Left forelimb (tissue), 1 donor: Measurements from ENCODE around the gene BCAS1.
"Not testable (repeated sequence)": the region's sequence is repeated elsewhere in the genome, so short reads cannot be mapped to it uniquely, and the experiment has no call there.

Experiments
- DNase-seq: peaks from one replicate; pipeline ENCODE4 v3.0.0-alpha.2; 2018; ENCODE audit warnings: low spot score

The BCAS1 gene

DNA sequence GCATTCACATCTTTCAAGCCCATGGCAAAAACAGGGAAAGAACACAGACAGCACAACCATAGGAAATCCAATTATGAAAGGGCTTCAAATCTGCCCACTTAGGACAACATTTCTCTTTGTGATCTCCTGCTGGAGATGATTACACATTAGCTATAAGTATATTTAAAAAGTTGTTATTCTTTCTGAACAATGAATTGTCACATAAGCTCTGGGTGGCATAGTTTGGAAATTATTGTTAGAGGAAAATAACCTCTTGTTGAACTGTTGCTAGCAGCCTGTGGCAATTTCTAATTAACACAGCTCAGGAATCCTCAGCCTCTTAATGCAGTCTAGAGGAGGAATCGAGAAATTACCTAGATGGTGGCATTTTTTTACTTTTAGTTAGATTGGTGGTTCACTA lies 54.9 kb downstream of the BCAS1 start:
- DNase-seq, result no peak

DNA sequence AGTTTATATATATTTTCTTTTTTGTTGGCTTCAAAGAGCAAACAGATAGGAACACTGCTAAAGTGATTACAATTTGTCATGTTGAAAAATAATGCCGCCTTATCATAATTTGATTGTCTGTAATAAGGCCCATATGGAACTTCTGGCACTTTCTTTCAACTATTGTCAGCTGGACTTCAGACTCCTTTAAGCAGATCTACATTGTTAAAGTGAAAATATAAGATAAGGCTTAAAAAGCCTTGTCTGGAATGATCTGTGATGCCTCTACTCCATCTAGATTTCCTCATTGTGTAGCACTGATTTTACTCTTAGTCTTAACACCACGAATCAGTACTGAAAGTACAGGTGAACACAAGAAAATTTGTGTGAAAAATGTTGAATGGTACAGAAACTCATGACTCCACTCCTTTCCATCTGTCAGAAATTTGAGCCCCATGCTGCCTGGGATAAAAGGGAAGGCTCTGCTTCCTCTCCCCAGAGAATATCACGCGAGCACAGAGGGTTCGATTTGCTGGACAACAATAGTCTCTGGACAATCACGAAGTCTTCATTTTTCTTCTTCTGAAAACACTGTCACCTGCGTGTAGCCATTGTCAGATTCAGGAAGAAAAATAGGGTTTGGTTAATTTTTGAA lies 56.0 kb downstream of the BCAS1 start:
- DNase-seq, result no peak

DNA sequence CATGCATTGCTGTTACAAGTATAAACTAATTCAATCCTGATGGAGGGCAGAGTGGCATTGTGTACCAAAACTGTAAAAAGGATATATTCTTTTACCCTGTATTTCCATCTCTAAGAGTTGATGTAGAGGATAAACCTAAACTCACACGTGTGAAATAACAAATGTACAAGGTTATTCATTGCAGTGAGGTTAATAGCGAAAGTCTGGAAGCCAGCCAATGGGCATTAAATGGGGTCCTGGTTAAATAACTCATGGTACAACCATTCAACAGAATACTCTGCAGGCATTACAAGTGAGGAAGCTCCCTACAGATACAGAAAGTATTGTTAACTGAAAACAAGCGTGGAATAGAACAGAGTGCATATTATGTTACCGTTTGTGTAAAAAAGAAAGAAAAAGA lies 56.9 kb downstream of the BCAS1 start:
- no peak for DNase-seq

DNA sequence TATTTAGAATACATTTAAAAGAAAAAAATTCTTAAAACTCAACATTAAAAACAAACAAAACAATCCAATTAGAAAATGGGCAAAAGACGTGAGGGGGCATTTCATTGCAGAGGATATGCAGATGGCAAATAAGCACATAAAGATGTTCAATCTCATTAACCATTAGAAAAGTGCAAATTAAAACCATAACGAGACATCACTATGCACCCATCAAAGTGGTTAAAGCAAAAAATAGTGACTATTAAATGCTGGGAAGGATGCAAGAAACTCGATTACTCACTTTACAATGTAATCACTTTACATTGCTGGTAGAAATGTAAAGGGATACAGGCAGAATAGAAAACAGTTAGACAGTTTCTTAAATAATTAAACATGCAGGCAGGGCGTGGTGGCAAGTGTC lies 59.0 kb downstream of the BCAS1 start:
- no peak for DNase-seq

DNA sequence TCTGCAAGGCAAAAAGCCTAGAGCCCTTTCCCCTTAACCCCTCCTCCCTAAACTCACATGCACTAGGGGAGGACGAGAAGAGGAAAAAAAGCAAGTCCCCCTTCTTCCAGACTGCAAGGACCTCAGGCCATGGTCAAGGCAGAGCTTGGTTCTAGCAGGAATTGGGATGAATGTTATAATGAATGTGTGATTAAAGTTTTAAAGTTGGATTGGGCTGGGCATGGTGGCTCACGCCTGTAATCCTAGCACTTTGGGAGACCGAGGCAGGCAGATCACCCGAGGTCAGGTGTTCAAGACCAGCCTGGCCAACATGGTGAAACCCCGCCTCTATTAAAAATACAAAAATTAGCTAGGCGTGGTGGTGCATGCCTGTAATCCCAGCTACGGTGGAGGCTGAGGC lies 64.2 kb downstream of the BCAS1 start:
- DNase-seq, result not testable (repeated sequence)

DNA sequence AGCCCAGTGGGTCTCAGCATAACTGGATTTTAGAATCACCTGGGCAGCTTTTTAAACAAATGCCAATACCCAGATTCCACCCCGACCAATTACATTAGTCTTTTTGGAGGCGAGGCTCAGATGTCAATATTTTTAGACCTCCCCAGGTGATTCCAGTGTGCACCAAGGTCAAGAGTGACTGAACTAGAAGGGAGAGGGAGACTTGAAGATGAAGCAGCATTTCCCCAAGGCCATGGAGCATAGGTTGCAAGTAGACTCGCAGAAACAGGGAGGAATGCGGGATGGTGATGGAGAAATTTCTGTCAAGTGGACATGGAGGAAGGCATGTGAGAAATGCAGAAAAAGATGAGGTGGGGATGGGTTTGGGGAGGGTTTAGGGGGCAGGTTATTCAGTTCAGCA lies 64.9 kb downstream of the BCAS1 start:
- no peak for DNase-seq

DNA sequence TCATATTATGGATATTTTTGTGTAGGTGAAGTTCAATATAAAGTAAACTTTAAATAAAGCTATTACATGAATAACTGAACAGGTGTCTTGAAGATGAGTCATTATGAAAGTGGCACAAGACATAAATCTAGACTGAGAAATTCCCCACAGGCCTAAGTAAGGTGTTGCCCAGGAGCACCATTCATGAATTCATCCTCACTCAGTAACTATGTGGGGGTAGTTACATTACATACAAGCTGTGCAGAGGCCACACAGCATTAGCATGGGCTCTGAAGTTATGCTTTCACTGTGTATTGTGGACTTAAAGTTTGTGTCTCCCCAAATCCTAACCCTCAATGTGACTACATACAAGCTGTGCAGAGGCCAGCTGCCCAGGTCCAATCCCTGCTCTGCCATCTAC lies 65.9 kb downstream of the BCAS1 start:
- no peak for DNase-seq

DNA sequence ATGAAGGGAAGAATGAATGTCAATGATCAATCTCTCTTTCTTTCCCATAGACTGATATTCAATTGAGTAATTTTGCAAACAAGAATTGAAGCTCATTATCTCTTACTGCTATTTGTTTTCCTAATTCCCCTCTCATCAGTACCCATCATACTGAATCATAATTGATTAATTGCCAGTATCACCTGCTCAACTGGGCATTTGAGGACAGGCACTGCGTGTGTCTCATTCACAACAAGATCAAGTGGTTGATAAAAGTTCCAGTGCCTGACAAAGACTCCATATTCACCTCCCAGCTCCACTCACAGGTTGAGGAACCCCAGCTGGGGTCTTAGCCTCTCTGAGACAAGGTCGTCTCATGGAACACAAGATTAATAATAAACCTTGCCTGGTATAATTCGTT lies 67.7 kb downstream of the BCAS1 start:
- no peak for DNase-seq

DNA sequence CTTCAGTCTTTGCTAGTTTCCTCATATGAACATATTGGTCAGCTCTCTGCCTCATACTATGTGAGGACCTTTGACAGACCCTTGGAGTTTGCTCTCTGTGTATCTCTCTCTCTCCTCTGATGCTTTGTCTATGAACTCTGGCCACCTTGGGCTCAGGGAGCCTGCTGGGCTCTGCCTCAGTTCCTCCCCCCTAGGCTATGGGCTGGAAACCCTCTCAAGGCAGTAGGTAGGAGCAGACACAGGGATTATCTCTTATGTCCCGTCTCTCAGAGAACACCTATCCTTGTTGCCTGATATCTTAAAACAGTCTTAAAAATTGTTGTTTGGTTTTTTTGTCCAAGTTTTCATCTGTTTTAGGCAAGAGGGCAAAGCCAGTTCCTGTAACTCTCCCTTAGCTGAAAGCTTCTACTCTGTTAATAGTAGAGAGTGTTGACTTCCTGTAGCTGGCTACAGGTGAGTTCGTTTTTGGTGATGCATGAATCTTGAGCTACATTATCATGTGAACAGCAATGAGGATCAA lies 68.3 kb downstream of the BCAS1 start:
- DNase-seq, result no peak

DNA sequence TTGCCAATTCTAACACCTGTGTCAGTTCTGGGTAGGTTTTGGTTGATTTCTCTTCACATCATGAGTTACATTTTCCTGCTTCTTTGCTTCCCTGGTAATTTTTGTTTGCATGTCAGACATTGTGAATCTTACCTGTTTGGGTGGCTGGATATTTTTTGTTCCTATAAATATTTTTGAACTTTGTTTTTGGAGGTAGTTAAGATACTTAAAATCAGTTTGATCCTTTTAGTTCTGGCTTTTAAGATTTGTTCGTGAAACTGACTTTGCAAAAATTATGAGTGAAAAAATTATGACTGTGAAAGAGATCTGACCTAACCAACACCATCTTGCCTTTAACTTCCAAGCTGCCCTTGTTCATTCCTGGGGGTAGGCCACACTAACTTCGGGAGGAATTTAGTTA lies 69.5 kb downstream of the BCAS1 start:
- no peak for DNase-seq

DNA sequence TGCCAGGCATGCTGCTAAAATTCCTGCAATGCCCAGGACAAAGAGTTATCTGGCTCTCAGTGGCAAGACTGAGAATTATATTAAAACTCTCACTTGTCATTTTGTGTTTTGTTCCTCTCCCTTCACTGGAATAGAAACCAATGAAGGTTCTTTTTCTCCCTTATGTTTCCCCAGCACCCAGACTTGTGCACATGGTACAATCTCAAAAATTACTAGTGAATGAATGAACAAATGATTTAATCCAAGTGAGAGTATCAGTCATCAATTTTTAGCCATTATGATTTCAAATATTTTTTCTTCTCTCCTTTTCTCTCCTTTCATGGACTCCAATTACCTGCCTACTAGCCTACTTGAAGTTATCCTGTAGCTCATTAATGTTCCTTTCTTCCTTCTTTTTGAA lies 70.1 kb downstream of the BCAS1 start:
- no peak for DNase-seq

DNA sequence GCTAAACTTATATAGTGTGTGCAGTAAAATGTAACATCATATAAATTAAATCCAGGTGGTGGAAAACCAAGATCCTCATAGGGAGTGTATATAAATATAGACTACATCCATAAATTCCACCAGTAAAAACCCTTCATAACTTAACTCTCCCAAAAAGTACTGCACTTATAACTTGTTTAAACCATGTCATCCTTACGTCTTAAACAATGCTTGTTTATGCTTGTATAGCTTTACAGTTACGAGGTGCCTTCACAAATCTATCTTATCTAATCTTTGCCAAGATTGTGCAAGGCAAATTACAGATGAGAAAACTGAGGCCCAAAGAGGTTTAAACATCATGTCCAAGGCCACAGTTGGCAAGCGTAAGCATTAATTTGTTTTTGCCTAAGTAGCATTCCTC lies 71.3 kb downstream of the BCAS1 start:
- DNase-seq, result no peak

DNA sequence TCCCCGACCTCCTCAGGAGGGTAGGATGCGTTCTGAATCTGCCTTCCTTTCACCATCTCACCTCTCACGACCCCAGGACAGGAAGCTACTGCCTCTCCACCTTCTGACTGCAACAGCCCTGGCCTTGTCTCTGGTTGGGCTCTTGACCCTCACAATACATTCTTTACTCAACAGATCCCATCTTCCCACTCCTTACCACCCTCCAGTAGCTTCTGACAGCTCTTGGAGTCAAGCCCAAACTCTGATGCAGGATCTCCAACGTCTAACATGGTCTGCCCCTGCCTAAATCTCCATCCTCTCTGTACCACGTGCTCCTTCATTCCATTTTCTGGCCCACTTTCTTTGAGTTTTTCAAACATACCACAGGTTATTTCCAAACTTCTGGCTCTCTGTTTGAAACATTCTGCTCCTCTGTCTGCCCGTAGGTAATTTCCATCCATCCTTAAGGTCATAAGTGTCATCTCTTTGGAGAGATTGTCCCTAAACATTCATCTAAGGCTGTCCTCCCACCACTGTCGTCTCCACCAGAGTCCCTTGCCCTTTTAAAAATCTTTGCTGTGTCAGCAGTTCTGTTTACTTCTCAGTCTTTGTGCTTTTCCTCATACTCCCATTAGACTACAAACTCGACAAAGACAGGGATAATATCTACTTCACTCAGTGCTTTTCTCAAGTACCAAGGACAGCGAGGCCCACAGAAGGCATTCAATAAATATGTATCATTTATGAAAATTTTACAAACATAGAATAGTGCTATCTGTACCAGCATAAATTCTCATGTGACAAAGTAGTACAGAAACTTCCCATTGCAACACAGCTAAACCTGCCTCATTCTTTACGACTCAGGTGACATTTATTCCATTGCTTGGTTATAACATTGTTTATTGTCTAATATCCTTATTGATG lies 73.6 kb downstream of the BCAS1 start:
- no peak for DNase-seq

DNA sequence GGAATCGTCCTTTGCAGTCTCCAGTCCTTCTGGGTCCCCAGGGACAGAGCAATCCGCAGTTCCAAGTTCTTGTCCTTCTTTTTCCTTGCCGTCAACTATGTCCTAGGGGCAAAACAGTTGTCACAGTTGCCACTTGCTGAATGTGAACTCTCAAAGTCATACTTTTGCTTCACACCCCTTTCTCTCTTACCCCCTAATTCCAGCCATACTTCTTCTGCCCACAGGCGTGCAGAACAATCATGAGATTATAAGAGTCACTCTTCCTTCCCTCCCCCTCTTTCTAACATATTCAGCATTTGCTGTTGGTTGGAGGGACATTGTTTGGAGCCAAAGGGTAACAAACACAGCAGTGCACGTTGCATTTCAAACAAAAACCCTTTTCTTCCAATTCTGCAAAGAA lies 74.4 kb downstream of the BCAS1 start:
- DNase-seq, result no peak

DNA sequence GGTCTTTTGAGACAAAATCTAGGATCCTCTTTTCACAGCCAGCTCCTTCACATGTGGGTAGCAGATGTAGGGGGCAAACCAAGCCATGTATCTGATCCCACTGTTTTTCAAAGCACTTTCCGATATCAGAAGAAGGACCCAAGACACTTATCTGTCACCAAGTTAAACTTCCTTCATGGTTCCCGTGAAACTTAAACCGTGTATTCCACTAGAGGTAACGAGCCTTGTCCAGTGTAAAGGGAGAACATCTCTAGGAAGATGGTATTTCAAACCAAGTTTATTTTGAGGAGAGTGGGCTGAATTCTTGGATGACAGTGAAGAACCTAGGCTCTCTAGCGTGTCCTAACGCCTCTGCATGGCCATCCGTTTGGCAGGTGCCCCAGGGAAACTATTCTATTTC lies 76.3 kb downstream of the BCAS1 start:
- no peak for DNase-seq

DNA sequence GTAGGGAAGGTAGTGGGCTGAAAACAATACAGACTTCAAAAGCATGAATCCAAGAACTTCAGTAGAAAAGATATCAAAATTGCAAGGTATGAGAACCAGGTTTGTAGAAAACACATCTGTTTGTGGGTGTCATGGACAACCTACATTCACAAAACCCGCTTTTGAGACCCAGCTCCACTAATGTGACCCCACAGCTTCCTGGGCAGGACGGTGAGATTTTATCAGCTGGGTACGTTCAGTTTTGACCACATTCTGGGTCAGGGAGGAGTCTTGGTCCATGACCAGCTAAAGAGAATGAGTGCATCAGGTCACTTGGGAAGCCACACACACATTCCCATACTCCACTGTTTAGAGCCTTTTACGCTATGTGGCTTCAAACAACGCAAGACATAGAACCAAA lies 77.1 kb downstream of the BCAS1 start:
- no peak for DNase-seq

DNA sequence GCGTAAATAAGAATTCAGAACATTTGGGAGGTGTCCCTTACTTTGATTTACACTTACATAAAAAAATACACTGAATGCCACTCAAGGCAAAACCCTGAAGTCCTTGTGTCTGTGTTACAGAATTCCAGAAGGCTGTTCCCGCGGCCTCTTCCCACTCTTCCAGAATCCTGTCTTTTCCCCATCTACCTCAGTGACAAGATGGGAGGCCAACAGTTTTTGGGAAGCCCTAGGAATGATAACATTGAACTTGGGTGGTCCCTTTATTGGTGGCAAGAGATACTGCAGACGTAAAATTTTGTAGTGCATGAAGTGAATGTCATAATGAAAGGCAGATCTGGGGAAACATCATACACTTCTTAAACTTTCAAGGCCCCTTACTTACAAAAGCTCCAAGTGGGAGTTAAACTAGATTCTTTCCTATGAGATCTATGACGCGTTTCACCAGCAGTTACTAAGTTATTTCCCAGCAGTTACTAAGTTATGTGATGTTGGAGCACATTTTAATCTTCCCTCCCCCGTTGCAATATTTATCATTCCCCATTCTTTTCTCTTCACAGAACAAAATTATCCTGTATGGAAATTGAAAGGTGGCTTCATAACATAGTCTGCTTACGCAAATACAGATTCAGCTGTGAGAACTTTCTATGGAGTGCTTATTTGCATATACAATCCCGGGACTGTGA lies 79.5 kb downstream of the BCAS1 start:
- DNase-seq, result no peak

DNA sequence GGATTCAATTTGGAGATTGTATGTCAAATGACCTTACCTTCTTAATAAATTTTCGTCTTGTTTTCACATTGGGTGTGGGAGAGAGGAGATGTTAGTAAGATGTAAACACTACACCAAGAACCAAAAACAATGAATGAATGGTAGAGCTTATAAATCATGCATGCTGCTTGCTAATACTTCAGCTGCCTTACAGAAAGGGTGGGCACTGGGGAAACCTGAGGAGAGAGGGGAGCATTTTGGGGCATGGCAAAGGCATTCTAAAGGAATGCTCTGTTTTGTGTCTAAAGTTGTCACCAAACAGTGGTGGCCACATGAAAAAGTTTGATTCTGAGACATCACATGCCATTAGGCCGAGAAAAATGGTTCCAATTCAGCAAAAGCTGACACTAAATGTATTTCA lies 80.4 kb downstream of the BCAS1 start:
- DNase-seq, result no peak

DNA sequence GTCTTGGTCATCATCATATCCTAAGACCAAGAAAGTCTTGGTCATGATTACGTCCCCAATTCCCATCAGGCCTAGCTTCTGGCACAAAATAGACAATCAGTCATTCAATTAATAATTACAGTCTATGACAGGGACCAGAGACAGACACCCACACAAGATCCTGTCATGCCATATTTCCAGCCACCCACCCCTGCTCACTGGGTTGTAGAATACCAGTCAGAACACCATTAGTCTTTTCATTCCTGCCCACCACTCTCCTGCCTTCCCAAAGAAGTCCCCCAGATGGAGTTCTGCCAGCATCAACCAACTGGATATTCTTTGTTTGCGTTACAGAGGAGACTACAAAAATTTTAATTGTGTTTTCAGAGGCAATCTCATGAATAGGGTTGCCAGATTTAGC lies 81.0 kb downstream of the BCAS1 start:
- DNase-seq, result no peak

DNA sequence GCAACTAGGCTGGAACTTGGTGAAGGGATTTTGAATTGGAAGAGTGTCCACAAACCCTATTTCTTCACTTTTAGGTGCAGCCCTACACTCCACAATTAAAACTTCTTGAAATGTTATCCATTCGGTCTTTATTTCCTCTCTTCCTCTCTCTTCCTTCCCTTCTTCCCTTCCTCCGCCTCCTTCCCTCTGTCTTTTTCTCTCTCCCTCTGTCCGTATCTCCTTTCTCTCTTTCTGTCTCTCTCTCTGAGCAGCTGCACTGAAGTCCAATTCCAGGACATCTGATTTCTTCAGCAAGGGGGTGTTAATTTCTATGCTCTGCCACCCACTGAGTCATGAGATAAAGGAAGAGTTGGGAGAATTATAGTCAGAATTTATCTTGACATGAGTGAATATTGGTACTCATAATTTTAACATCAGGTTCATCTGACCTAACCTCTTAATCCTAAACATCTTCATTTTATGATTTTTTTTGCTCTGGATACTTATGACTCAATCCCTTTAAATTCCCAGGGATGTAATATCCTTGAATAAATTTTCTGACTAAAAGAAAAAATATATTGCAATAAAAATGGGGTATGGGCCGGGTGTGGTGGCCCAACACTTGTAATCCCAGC lies 84.2 kb downstream of the BCAS1 start:
- DNase-seq, result no peak

DNA sequence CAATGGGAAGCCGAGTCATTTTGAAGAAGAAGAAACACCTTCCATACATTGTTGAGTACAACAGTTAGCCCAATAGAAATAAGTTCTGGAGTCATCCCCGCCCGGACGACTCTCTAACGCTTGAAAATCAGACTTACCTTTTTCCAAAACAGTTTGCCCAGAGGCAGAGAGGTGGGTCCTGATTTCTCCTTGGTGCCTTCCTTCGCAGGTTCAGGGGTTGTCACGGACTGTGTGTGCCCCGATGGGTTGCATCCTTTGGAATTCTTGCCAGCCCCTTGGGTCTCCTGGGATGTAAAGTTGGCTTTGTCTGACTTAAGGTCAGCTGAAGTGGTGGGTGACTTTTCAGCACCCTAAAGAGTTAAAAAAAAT lies 85.3 kb downstream of the BCAS1 start:
- no peak for DNase-seq

DNA sequence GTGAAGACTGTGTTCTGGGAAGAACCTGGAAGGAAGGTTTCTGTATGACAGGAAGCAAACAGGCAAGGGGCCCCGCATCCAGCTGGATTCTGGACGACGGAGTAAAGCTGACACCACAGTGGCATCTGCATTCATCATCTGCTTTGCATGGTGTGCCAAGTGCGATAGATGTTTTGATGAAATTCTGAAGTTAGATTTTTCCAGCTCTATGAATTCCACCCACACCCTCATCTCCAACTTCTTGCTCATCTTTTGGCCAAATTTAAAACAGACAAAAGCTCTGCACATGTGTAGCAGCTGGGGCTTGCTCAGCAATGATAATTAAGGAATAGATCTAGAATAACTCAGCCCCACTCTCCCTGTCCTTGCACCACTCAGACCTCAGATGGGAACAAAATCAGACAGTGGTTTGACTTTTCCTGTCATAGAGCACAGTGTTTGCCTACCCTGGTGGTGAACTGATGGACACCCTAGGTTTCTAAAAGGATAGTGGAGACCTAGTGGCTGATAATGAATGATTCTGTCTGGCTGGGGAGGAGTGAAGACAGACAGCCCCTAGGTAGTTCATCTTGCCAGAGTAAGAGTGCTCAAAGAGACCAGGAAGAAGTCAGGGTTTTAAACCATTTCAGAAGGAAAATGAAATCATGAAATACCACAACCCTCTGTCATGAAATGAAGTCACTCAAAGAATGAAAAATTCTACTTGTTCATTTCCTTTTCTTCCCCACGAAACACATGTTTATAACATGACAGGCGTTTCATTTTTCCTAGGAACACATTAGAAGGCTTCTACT lies 85.8 kb downstream of the BCAS1 start:
- DNase-seq, result peak; percentile 68
